Coronary artery (tissue), 2 donors: ENCODE results near the gene RESP18.

Source experiments
- DNase-seq: peaks from one replicate; pipeline ENCODE4 v3.0.0-alpha.2; 2017; ENCODE audit warnings: low spot score
- H3K27ac ChIP-seq, 2 donors: fragments of 200-600 bp; sonication (generic); one replicate each; pipeline ENCODE4 v1.5.1; 2016 to 2019
- H3K4me3 ChIP-seq: fragments of 200-600 bp; sonication (generic); 2 replicates; pipeline ENCODE4 v1.5.1; 2016; ENCODE audit warnings: mild to moderate bottlenecking, moderate library complexity
- TF ChIP-seq, protein P1 (sequence below): fragments of 200-600 bp; sonication (generic); IDR thresholded peaks from one replicate; pipeline ENCODE4 v1.5.1; 2019; ENCODE audit warnings: antibody characterized with exemption

Gene RESP18

GRCh38 chr2:219293736-219294231 is 38.8 kb downstream of the RESP18 start:
- Histone ChIP-seq H3K4me3 (no peak overlapping the region), H3K27ac (no peak overlapping the region)
- TF ChIP-seq, protein P1, sequence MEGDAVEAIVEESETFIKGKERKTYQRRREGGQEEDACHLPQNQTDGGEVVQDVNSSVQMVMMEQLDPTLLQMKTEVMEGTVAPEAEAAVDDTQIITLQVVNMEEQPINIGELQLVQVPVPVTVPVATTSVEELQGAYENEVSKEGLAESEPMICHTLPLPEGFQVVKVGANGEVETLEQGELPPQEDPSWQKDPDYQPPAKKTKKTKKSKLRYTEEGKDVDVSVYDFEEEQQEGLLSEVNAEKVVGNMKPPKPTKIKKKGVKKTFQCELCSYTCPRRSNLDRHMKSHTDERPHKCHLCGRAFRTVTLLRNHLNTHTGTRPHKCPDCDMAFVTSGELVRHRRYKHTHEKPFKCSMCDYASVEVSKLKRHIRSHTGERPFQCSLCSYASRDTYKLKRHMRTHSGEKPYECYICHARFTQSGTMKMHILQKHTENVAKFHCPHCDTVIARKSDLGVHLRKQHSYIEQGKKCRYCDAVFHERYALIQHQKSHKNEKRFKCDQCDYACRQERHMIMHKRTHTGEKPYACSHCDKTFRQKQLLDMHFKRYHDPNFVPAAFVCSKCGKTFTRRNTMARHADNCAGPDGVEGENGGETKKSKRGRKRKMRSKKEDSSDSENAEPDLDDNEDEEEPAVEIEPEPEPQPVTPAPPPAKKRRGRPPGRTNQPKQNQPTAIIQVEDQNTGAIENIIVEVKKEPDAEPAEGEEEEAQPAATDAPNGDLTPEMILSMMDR, result no peak
- peak; percentile 71 for DNase-seq

- Histone ChIP-seq H3K27ac (no peak overlapping the region), H3K4me3 (no peak overlapping the region)
- TF ChIP-seq, protein P1, result no peak
- DNase-seq, result peak; percentile 40
Measured at GRCh38 chr2:219292616-219293015, 39.9 kb downstream of the RESP18 start.

DNA sequence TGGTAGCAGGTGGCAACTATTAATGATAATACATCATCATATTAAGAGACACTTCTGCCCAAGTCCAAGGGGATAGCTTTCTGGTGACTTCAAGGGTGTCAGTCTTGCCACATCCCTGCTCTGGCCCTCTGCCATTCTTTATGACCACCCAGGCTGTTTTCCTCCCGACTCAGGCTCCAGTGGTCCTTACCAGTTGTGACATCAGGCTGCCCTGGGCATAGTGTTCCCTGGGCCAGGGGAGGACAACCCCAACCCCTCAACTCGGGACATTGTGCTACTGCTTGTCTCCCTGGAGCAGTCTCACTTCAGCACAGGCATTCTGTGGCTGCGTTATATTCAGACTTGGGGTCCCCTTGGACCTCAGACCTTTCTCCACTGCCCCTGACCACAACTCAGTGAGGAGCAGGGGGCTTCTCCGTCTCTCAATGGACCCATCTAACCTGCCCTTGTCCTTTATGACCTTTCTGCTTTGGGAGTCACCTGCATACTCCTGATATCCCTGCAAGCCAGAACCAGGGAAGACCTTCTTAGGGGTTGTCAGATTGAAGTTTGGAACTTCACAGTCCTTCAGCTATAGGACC is 40.5 kb downstream of the RESP18 start:
- TF ChIP-seq, protein P1, result no peak
- DNase-seq, result peak; percentile 45
- Histone ChIP-seq H3K27ac (no peak overlapping the region), H3K4me3 (no peak overlapping the region)

- DNase-seq, result peak; percentile 70
- TF ChIP-seq, protein P1, result no peak
- Histone ChIP-seq H3K4me3 (no peak overlapping the region), H3K27ac (no peak overlapping the region)
Measured at GRCh38 chr2:219291394-219291793, 41.1 kb downstream of the RESP18 start.

- TF ChIP-seq, protein P1, result no peak
- DNase-seq, result peak; percentile 69
- Histone ChIP-seq H3K4me3 (no peak overlapping the region), H3K27ac (peak overlapping the region in 1 of 2 donors; percentile 86)
Measured at GRCh38 chr2:219290381-219291171, 42.0 kb downstream of the RESP18 start.

DNA sequence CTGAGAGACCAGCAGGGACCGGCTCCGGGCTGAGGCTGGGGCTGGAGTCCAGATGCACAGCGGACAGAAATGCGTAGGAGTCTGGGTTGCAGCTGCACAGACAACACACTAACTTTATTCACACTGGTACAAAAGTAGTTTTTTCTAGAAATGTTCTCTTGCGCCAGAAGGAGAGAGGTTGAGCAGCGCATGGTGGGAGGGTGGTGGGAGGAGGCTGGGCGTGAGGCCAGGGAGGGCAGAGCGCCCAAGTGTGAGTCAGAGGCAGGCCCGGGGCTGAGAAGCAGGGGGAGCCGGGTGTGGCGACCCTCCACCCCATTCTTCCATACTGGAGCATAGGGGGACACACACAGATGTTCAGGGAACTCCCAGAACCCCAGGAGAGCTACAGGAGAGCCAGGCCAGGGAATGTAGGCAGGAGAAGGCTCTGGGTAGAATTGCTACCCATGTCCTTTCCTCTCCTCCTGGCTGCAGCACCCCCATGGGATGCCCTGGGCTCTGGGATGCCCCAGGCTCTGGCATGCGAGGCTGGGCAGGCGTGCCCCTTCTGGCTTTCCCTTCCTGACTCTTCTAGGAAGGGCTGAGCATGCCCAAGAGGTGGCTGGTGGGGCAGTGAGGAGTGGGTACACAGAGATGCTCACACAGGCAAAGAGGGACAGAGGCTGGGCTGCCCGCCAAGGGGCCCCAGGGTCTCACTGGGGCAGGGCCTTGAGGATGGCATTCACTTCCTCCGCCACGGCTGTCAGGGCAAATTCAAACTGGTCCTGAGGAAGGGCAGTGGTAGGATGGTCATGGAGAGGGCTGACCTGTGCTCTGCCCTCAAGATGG is 42.8 kb downstream of the RESP18 start:
- no peak overlapping the region for H3K4me3 ChIP-seq
- peak; percentile 93 for DNase-seq
- H3K27ac ChIP-seq, result peak overlapping the region; percentile 65 to 86
- TF ChIP-seq, protein P1, result no peak
